ENCODE data around the gene GDF10. TPM values are rescaled to one million over a fixed set of nuclear protein-coding genes. Genes with fewer than 3 reads are reported as not detected.

Gene GDF10
- total RNA-seq, 1 donor from 2014 or later: 1.7 TPM

DNA sequence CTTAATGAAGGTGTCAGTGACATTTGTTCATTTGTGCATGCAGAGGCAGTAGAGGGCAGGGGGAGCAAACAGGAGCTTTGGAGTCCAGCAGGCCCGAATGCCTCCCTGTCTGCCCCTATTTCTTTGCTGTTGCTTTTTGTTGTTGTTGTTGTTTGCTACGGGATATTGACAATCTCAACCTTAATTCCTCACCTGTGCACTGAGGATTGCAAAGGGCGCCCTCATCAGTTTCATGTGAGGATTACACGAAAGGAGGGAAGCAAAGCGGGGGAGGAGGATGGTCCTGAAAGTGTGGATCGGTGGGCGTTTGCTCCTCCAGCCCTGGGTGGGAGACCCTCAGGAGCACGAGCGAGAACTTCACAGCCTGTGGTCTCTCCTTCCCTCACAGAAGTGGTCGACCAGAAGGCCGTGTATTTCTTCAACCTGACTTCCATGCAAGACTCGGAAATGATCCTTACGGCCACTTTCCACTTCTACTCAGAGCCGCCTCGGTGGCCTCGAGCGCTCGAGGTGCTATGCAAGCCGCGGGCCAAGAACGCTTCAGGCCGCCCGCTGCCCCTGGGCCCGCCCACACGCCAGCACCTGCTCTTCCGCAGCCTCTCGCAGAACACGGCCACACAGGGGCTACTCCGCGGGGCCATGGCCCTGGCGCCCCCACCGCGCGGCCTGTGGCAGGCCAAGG, 9.6 kb downstream of the GDF10 start:
- intact Hi-C loops (cut with DNase I): loop anchor here (5.0 to 10.0 kb wide), 2 partner anchors 285 to 317 kb away; no protein-coding TSS in a partner anchor
- no peak for DNase-seq (ENCODE audit: low spot score)

DNA sequence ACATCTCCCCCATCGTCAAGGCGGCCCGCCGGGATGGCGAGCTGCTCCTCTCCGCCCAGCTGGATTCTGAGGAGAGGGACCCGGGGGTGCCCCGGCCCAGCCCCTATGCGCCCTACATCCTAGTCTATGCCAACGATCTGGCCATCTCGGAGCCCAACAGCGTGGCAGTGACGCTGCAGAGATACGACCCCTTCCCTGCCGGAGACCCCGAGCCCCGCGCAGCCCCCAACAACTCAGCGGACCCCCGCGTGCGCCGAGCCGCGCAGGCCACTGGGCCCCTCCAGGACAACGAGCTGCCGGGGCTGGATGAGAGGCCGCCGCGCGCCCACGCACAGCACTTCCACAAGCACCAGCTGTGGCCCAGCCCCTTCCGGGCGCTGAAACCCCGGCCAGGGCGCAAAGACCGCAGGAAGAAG, 10.1 kb downstream of the GDF10 start:
- intact Hi-C loops (cut with DNase I): loop anchor here (5.0 to 10.0 kb wide), 2 partner anchors 285 to 318 kb away; no protein-coding TSS in a partner anchor
- DNase-seq (ENCODE audit: low spot score): no peak

DNA sequence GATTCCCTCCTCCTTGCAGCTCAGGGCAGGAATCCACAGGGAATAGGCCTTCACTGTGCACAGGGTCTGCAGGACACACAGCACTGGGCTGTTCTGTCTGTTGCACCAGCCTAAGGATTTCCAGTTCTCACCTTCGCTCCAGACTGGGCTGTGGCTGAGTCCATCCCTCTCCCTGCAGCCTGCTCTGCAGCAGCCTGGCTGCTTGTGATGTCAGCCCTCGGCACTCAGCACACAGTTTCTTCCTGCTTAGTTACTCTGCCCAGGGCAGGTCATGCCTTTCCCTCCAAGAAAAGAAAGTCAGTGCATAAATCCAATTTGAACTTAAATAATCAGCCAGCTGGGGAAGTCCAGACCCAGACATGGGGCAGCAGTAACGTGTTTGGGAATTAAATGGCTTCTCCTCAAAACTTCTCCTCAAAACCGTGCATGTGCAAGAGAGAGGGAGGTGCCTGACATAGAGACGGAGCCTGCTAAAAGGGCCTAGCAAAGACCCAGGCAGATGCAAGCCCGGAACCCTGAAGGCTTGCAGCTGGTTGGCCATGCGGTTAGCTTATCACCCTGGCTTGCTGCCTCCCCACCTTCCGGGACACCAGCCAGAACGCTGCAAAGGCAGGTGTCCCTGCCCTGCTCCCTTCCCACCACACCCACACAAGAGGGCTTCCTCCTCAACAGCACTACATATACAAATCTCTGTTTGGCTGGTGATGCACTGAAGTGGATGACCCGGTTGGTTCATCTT, 11.4 kb downstream of the GDF10 start:
- no peak for DNase-seq (ENCODE audit: low spot score)
- intact Hi-C loops (cut with DNase I): loop anchor here (5.0 to 10.0 kb wide), 2 partner anchors 287 to 319 kb away; no protein-coding TSS in a partner anchor

DNA sequence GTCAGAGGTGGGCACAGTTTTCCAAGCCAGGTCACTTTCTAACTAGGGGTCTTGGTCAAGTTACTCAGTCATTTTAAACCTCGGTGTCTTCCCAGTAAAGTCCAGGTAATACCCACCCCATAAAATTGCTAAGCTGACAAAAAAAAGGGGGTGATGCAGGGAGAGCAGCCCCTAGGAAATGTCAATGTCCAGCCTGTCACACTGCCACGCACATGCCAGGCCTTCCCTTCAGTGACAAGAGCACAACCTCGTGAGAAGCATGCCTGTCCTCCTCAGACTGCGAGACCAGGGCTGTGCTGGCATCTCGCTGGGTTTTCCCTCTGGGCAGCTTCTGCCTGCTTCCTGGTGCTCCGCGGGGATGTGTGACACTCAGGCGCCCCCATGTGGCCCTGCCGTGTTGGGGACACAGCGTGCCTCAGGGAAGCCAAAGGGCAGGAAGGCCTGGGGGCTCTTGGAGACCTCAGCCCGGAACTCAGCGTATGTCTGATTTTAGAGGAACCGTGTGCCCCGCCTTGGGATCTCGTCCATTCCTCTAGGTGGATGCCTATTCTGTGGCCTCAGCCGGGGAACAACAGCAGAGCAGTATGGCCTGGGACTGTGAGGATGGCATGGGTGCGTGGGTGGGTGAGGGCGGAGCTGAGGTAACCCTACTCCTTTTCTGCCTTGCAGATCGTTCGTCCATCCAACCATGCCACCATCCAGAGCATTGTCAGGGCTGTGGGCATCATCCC, 12.1 kb downstream of the GDF10 start:
- intact Hi-C loops (cut with DNase I): loop anchor here (2.0 to 10.0 kb wide), 3 partner anchors 265 to 320 kb away; no protein-coding TSS in a partner anchor
- DNase-seq (ENCODE audit: low spot score): peak; percentile 85

DNA sequence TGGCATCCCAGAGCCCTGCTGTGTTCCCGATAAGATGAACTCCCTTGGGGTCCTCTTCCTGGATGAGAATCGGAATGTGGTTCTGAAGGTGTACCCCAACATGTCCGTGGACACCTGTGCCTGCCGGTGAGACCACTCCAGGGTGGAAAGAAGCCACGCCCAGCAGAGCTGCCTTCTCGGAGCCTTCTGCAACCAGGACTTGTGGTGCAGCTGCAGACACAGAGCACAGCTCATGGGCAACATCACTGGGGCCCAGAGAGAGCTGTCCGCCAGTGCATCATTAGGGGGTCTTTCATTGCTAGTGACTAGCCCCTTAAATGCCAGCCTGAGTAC, 12.6 kb downstream of the GDF10 start:
- DNase-seq (ENCODE audit: low spot score): no peak
- intact Hi-C loops (cut with DNase I): loop anchor here (2.0 to 10.0 kb wide), 3 partner anchors 266 to 320 kb away; no protein-coding TSS in a partner anchor

DNA sequence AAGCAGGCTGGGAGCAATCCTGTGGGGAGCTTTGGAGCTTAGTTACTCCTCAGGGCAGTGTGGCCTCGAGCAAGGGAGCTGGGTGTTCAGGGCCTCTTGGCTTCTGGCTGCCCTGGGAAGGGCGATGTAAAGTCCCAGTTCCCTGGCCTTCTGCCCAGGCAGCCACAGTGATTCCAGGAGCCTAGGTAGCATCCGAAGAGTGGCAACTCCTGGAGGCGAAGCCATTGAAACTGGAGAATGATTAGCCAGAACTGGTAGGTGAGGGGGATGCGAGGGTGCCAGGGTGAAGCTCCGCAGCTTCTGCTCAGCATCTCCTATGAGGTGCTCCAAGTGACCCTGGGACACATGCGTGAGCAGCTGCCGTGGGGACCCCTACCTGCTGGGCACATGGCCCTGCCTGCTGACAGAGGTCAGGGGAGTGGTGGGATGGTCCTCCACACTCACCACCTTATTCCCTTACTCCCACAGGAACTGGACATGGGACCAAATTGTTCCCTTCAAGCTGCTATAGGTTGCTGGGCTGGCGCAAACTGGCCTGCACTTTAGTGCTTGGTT, 14.5 kb downstream of the GDF10 start:
- peak; percentile 73 for DNase-seq (ENCODE audit: low spot score)
- intact Hi-C loops (cut with DNase I): loop anchor here (5.0 to 10.0 kb wide), 2 partner anchors 290 to 322 kb away; no protein-coding TSS in a partner anchor

DNA sequence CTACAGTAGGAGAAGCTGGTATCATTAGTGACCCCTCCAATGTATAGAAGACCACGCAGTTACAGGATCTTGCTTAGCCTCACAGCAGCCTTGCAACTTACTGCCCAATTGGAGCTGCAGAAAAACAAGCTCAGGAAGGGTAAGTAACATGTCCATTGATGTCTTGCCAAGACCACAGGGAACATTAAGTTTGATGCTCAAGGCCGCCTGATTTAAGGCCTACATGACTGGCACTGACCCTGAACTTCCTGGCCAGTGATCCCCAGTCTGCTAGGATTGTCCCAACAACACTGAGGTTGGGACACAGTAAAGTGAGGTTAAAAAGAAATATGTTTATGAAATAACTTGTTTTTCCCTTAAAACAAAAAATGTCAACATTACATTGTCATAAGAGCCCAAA, 15.4 kb downstream of the GDF10 start:
- intact Hi-C loops (cut with DNase I): loop anchor here (10.0 kb wide), 1 partner anchor 291 kb away; no protein-coding TSS in a partner anchor
- DNase-seq (ENCODE audit: low spot score): peak; percentile 19

DNA sequence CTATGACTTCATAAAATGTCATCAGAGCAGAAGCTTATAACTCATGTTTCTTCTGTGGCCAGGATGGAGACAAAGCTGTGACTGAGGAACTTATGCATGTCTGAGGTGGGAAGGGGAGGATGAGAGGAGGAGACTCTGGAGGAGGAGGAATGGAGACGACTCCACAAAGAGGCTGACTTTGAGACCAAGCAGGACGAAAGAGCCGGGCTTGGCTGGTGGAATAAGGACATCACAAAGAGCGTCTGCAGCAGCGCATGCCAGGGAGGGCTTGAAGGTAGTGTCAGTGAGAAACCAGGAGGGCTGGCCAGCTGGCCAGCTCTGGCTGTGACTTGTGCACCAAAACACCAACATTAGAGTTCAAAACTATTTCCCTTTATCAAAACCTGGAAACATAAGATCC, 16.1 kb downstream of the GDF10 start:
- DNase-seq (ENCODE audit: low spot score): peak; percentile 56
- intact Hi-C loops (cut with DNase I): loop anchor here (10.0 kb wide), 1 partner anchor 291 kb away; no protein-coding TSS in a partner anchor

DNA sequence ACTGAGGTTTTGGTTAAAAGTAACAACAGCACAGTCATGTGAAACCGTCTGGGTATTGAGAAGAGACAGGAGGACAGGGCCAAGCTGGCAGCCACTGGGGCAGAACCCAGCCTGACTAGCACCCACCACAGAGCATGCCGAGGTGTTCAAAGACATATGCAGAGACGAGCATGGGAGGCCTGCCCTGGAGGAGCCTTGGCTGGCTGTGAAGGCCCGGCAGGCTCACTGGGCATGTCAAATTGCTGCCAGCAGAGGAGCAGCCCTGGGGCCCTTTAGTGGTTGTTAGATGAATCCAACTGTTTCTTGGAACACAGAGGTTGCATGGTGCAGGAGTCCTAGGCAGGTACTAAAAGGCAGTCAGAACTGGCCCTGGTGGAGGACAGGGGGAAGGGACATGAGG, 17.3 kb downstream of the GDF10 start:
- intact Hi-C loops (cut with DNase I): loop anchor here (10.0 kb wide), 1 partner anchor 292 kb away; no protein-coding TSS in a partner anchor
- DNase-seq (ENCODE audit: low spot score): peak; percentile 67

DNA sequence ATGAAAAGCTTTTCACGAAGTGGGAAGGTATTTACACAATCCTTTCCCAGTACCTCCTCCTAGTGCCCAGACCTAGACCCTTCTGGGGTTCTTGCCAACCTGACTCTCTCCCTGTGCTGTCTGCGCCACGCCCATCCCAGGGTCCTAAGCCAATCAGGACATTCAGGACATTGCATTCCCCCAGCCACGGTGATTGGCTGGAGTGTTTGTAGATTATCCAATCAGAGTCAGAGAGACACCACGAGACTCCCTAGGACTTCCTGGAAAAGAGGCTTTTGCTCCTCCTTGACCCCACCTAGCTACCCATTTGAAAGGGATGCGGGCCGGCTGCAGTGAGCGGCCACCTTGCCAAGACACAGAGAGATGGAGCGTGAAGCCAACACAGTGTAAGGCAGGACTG, 18.7 kb downstream of the GDF10 start:
- peak; percentile 49 for DNase-seq (ENCODE audit: low spot score)
- intact Hi-C loops (cut with DNase I): loop anchor here (10.0 kb wide), 1 partner anchor 294 kb away; no protein-coding TSS in a partner anchor

DNA sequence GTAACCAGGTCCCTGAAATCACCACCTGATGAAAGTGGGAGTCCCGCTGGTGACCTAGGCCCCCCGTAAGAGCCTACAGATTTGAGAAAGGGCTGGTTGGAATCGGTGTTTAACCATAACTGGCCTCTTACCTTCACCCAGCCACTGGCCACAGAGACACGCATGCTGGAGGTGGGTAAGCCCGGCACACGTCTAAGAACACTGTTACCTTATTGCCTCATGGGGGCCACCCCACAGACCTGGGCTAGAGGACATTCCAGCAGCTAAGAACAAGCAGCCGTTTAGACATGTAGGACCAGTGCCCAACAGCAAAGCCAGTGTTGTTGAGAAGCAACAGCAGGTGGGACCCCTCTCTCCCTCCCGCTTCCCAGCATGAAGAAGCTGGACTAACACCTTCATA, 19.8 kb downstream of the GDF10 start:
- intact Hi-C loops (cut with DNase I): loop anchor here (10.0 kb wide), 1 partner anchor 295 kb away; no protein-coding TSS in a partner anchor
- peak; percentile 59 for DNase-seq (ENCODE audit: low spot score)

DNA sequence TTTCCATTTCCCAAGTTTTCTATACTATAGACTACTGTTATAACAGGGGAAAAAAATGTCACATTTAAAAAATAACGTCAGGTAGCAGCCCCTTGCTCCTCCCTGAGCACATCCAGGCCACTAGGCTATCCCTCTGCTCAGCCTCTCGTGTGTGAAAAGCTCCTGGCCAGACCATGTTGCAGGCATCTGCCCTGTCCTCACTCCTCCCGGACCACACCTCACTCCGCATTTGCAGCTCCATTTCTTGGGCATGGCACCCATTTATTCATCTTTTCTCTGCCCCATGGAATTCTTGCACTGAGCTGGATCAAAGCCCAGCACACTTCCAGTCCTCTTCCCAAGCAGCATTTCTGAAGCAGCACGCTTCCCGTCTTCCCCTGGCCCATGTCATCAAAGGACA, 20.8 kb downstream of the GDF10 start:
- peak; percentile 22 for DNase-seq (ENCODE audit: low spot score)
- intact Hi-C loops (cut with DNase I): no loop called here

DNA sequence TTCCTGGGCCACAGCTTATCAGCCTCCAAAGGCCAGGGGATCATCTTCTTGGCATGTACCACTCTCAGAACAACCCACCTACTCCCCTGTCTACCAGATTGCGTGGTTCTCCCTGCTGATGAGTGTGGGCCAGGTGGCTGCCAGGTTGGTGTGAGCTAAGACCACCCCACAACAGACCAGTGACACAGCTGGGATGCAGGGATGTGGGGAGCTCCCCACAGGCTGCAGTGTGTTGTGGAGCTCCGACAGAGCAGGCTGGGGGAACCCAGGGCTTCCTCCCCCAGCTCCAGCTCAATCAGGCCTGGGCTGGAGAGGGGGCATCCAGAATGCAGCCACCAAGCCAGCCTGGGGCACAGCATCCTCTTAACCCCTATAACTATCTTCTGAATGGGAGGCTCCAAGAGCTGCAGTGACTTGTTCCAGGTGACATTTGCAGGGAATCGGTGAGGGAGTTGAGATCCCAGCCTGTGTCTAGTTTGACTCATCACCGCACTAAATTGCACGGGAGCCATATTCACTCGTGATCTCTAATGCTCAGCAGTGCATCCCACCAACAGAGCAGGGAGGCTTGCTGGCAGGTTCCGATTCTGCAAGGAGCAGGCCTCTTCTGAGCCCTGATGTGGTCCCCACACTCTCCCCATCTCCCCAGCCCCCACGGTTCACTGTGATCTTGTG, 21.7 kb downstream of the GDF10 start:
- intact Hi-C loops (cut with DNase I): no loop called here
- peak; percentile 54 for DNase-seq (ENCODE audit: low spot score)

DNA sequence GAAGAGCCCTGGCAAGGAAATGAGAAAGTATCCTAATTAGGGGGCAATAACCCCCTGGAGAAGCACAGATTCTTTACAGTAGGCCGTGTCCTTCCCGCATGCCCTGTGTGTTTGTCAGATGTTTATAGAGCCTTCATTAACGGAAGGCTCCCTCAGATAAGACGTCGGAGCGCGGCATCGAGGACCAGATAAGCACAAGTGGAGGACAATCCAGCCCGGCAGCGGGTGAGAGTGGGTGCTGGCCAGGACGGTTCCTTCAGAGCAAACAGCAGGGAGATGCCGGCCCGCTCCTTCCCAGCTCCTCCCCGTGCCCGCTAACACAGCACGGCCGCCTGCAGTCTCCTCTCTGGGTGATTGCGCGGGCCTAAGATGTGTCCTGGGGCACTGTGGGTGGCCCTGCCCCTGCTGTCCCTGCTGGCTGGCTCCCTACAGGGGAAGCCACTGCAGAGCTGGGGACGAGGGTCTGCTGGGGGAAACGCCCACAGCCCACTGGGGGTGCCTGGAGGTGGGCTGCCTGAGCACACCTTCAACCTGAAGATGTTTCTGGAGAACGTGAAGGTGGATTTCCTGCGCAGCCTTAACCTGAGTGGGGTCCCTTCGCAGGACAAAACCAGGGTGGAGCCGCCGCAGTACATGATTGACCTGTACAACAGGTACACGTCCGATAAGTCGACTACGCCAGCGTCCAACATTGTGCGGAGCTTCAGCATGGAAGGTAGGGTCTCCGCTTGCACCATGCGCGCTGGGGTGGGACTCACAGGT, 22.5 kb downstream of the GDF10 start, which contains the start of gene GDF2:
Gene GDF2 (plus strand): TSS at position 155 of the 762 bp plus-strand sequence. CDS start 215 bp downstream, at position 370.
- DNase-seq (ENCODE audit: low spot score): peak; percentile 69
- intact Hi-C loops (cut with DNase I): no loop called here

DNA sequence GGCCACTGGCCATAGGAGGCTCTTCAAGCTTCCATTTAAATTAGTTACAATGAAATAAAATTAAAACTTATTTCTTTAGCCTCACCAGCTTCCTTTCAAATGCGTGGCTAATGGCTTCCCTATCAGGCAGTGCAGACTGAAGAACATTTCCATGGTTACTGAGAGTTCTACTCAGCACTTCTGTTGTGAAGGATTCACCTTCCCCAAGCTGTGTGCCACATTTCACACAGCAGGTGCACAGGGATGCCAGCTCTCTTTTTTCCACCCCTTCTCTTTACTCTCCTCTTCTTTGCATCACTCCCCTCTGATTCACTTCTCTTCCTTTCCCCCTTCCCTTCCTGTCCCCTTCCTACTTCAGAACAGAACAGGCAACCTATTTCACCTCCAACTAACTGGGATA, 23.1 kb downstream of the GDF10 start:
- intact Hi-C loops (cut with DNase I): no loop called here
- DNase-seq (ENCODE audit: low spot score): no peak

DNA sequence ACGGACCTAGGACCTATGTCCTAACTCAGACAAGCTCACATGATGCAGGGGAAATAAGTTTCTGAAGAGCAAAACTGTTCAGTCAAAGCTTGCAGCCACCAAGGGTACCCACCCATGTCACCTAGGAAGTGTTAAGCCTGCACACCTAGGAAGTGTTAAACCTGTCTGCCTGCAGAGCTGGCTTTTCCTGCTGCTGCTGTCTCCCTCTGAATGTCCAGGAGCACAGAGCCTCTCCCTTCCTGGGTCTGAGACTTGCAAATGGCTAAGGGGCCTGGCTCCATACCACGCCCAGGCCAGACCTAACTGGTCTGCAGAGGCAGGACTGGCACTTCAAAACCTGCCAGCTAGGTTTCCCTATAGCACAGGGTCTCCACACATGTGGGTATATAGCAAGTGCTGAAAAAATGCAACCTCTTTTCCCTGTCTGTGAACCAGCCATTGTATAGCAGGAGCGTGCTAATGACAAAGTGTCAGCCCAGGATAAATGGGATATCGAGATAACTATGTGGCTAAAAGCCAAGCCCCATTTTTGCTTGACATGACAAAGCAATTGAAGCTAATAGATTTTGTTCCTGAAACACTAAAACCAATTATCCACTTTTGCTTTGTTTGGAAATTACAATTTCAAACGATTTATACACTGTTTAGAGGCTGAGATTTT, 23.8 kb downstream of the GDF10 start:
- intact Hi-C loops (cut with DNase I): no loop called here
- no peak for DNase-seq (ENCODE audit: low spot score)
